Brain (organoid and tissue), 1 donor: ENCODE results near the gene MIA. TPM values are rescaled to one million over a fixed set of nuclear protein-coding genes. Genes with fewer than 3 reads are reported as not detected.

Experiments
- polyA plus RNA-seq: library from polyadenylated mRNA; stranded (reverse); fragments of 350-450 nt; fragmentation: Illumina TruSeq; extraction: RNeasy Lipid Tissue Mini Kit (QIAGEN cat#74804); gene quantifications from one replicate; pipeline ENCODE4 v1.2.3, GENCODE V29; 2015; ENCODE audit warnings: low read depth, low replicate concordance; ENCODE audit not compliant: insufficient read depth

MIA gene
- polyA plus RNA-seq, 1 donor from 2014 or later = not detected

Other genes starting within 250 kb of the MIA start
- gene SHKBP1, start 198.6 kb upstream of the MIA start, polyA plus RNA-seq = 57.3 TPM
- gene LTBP4, start 174.2 kb upstream of the MIA start, polyA plus RNA-seq = 50.0 TPM
- gene NUMBL, start 84.9 kb upstream of the MIA start, polyA plus RNA-seq = 27.2 TPM
- 36.4 TPM for gene COQ8B, start 58.6 kb upstream of the MIA start, polyA plus RNA-seq
- gene ITPKC, start 58.4 kb upstream of the MIA start, polyA plus RNA-seq = 9.1 TPM
- 20.5 TPM for gene ACTMAP, start 25.0 kb upstream of the MIA start, polyA plus RNA-seq
- gene SNRPA, start 24.3 kb upstream of the MIA start, polyA plus RNA-seq = 96.2 TPM
- 98.9 TPM for gene RAB4B, start 2.7 kb downstream of the MIA start, polyA plus RNA-seq
- 59.2 TPM for gene EGLN2, start 23.7 kb downstream of the MIA start, polyA plus RNA-seq
- not detected for gene CYP2A6, start 74.9 kb downstream of the MIA start, polyA plus RNA-seq
- not detected for gene CYP2A7, start 106.7 kb downstream of the MIA start, polyA plus RNA-seq
- not detected for gene CYP2B6, start 215.8 kb downstream of the MIA start, polyA plus RNA-seq